ENCODE measurements around the gene SETD3. TPM values are rescaled to one million over a fixed set of nuclear protein-coding genes. Genes with fewer than 3 reads are reported as not detected.

The SETD3 gene
- total and polyA plus RNA-seq, 10 of the 15 experiments (the other 5 are each of a cell fraction or from before 2014, with no cell fraction given): 11.3 to 44.2 (median 36.5) TPM

- TF ChIP-seq HDAC6 (IDR thresholded peaks at IDR 0.05; ENCODE audit: unreplicated experiment) (no peak), NBN (IDR thresholded peaks at IDR 0.05) (no peak), PBX3 (IDR thresholded peaks at IDR 0.05; ENCODE audit: insufficient replicate concordance, low read depth, low read length) (no peak), JUND (IDR thresholded peaks at IDR 0.05; ENCODE audit: low read depth, low read length) (no peak), STAT3 (IDR thresholded peaks at IDR 0.05; ENCODE audit: low read depth, low read length) (no peak), E2F4 (IDR thresholded peaks at IDR 0.05; ENCODE audit: low read depth, low read length) (no peak), PML (IDR thresholded peaks at IDR 0.05; ENCODE audit: low read length) (no peak), NFIC (IDR thresholded peaks at IDR 0.05; ENCODE audit: low read depth, low read length) (no peak), YY1 (IDR thresholded peaks at IDR 0.05; ENCODE audit: low read depth, low read length) (0 out of 2 replicates have a peak, but pooled peaks have one; percentile 13), MYB (IDR thresholded peaks at IDR 0.05; ENCODE audit: borderline replicate concordance, low read depth, low read length) (no peak), GABPA (IDR thresholded peaks at IDR 0.05; ENCODE audit: low read depth) (no peak), POLR2A (IDR thresholded peaks at IDR 0.05; ENCODE audit: low read depth, low read length) (no peak)
These were observed 91.4 kb downstream of the SETD3 start (continued) for GRCh38 chr14:99389174-99389826.

All from GM12878 (cell line).